Suprapubic skin (tissue), 3 donors: ENCODE data around the gene PLP2.

Source experiments
- POLR2AphosphoS5 ChIP-seq, 3 donors: sonication (generic); formaldehyde crosslinking; IDR thresholded peaks; one replicate each; pipeline ENCODE4 v1.6.1; 2017; ENCODE audit warnings: antibody characterized with exemption in 3 of 3
- TF ChIP-seq, protein P1 (sequence below), 2 donors: fragments of 200-600 bp in 1 of 2; fragments of 450-650 bp in 1 of 2; sonication (generic) in 1 of 2; IDR thresholded peaks; one replicate each; pipeline ENCODE4 v1.5.1; 2016 to 2019; ENCODE audit warnings: antibody characterized with exemption in 2 of 2, mild to moderate bottlenecking in 1 of 2, moderate library complexity in 1 of 2

DNA sequence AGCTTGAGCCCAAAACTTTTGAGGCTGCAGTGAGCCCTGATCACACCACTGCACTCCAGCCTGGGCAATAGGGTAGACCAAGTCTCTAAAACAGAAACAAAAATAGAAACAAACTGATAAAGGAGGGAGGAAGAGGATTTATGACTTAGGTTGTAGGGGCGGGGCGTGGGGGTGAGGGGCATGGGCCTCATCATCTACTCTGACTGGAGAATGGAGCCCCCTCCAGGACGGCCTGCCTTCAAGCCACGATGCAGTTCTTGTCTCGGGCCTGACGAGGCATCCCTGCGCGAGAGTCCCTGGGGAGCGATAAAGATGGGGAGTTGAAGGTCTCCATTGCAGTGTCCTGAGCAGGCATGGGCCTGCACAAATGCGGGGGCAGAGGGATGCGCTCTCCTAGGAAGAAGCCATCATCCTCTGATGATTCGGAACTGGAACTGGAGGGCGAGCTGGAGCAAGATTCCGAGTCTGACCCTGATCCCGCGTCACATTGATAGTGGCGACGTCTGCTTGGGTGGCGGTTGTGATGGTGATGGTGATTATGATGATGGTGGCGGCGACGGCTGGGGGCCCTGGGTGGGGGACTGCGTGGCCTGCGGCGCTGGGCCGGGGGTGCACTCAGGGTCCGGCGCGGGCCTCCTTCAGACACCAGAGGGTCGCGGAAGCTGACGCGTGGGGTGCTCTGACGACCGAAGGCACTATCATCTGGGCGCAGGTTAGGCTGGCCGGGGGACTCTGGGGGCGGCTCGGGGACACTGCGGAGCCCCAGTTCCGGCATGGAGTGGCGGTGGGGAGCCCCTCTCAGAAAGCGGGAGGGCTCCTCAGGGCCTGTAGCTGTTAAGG lies 4.0 kb downstream of the PLP2 start:
- TF ChIP-seq, protein P1, sequence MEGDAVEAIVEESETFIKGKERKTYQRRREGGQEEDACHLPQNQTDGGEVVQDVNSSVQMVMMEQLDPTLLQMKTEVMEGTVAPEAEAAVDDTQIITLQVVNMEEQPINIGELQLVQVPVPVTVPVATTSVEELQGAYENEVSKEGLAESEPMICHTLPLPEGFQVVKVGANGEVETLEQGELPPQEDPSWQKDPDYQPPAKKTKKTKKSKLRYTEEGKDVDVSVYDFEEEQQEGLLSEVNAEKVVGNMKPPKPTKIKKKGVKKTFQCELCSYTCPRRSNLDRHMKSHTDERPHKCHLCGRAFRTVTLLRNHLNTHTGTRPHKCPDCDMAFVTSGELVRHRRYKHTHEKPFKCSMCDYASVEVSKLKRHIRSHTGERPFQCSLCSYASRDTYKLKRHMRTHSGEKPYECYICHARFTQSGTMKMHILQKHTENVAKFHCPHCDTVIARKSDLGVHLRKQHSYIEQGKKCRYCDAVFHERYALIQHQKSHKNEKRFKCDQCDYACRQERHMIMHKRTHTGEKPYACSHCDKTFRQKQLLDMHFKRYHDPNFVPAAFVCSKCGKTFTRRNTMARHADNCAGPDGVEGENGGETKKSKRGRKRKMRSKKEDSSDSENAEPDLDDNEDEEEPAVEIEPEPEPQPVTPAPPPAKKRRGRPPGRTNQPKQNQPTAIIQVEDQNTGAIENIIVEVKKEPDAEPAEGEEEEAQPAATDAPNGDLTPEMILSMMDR (IDR thresholded peaks at IDR 0.05) = no peak
- TF ChIP-seq POLR2AphosphoS5 (IDR thresholded peaks at IDR 0.05) = no peak
